GM21737 (cell line): ENCODE results near the gene OR2T35.
"Not testable (repeated sequence)": the region's sequence is repeated elsewhere in the genome, so short reads cannot be mapped to it uniquely, and the experiment has no call there.

Experiments used
- ATAC-seq: cut with Tn5 transposase; IDR thresholded peaks from one replicate; pipeline ENCODE4 v1.9.1; 2021; ENCODE audit warnings: mild to moderate bottlenecking, moderate library complexity; ENCODE audit not compliant: unreplicated experiment

The OR2T35 gene, protein sequence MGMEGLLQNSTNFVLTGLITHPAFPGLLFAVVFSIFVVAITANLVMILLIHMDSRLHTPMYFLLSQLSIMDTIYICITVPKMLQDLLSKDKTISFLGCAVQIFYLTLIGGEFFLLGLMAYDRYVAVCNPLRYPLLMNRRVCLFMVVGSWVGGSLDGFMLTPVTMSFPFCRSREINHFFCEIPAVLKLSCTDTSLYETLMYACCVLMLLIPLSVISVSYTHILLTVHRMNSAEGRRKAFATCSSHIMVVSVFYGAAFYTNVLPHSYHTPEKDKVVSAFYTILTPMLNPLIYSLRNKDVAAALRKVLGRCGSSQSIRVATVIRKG

DNA sequence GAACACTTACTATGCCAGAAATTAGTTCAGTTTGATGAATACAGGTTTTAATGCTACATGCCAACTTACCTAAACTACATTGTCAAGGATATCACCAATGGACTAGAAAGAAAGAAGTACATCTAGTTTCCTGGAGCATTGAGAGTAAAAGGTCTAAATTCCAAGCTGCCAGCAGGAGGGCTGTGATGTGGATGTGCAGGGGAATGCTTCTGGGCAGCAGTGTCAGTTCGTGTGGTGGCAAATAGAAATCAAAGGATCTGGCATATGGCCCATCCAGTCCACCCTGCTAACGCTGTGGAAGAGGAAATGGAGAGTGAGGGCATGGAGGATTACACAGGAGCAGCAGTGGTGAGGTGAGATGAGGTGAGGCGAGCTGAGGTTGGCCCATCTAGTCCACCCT is at the start of gene OR2T35:
Gene OR2T35, minus strand, starts transcription at position 101 of the 400 bp plus-strand sequence. CDS start 6,020 bp downstream, outside the sequence.
- not testable (repeated sequence) for ATAC-seq

- no peak for ATAC-seq
Observed at GRCh38 chr1:248691567-248692155, 46.6 kb upstream of the OR2T35 start.

GRCh38 chr1:248688527-248689298 is 43.6 kb upstream of the OR2T35 start:
- ATAC-seq: peak; percentile 75

GRCh38 chr1:248686815-248687214 is 41.7 kb upstream of the OR2T35 start:
- peak; percentile 71 for ATAC-seq

- no peak for ATAC-seq
Observed at GRCh38 chr1:248681651-248682050, 36.6 kb upstream of the OR2T35 start.

DNA sequence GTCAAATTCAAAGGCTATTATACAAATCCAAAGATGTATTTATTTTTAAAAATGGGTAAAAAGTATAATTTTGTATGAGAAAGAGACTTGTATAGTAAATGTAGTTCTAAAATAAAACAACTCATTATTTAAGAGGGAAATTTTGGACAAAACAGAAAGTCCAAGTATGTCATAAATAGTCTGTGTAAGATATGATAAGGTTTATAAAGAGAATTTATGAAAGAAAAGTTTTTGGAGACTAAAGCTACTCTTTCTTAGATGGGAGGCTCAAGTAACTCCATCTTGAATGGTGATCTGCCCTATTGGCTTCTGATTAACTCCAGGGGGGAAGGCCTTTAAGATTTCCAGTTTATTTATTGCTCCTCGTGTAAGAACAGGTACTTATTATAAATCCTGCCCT is 24.9 kb upstream of the OR2T35 start:
- ATAC-seq: no peak

GRCh38 chr1:248663453-248664328 is 18.6 kb upstream of the OR2T35 start:
- peak; percentile 94 for ATAC-seq

DNA sequence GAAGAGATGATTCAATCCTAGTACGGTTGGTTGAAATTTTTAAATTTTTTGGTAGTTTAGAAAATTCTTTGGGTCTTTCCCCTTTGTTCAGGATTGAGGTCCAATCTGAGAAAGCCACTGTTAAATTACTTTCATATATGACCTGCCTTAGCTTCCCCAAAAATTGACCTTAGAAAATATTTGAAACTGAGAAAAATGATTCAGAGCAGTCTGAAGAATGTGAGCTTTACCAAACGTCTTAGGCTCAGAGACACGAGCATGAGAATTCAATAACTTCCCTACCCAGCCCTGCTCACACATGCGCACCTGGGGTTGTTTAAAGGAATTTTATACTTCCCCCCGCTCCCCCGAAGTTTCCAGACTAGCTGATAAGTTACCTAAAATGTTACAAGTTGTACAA is 11.7 kb upstream of the OR2T35 start:
- ATAC-seq: not testable (repeated sequence)

- ATAC-seq: not testable (repeated sequence)
Observed at GRCh38 chr1:248655354-248655753, 10.3 kb upstream of the OR2T35 start, which contains the start of gene OR2T27. OR2T27 (minus strand) TSS chr1:248655528; CDS start chr1:248650884, 4,644 bp downstream.

GRCh38 chr1:248648770-248649536 is 3.9 kb upstream of the OR2T35 start:
- ATAC-seq: not testable (repeated sequence)

DNA sequence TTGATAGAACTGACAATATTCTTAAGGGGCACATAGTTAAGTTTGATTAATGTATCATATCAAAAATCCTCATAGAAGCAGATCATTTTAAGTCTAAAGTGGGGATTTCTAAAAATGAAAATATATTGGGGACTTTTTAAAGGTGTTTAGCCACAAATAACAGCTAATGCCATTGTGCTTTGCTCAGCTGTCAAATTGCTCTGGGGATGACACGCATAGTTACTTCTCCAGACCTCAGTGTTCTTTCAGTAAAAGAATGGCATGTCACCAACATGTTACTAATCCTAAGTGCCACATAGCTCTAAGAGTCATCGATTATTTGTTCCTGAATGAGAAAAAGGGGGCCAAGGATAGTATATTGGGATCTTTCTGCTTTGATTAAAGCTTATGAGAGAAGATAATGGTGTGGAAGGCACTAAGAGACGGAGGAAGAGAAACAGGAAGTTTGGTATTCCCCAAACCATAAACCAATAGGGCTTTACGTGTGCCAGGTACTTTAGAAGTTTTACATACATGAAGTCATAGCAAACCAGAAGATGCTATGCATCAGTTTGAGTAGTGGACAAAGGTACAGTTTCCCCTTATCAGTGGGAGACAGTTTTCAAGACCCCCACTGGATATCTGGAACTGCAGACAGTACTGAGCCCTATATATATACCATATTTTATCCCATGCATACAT is 2.0 kb downstream of the OR2T35 start:
- ATAC-seq: peak; percentile 64

DNA sequence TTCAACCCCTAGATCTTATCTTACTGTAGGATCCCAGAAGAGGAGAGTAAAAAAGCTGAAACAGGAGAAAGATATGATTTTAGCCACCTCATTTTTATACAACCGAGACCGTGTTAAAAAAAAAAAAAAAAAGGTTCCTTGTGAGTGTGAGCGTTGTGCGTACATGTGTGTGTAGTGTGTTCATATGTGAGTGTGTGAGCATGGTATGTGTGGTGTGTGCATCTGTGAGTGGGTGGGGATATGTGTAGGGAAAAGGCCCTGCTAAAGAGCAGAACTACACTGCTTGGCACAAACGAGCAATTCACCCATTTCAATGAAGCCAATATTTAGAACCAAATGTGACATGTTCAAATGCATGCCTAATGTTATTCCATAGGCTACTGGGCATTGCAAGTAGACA is 3.5 kb downstream of the OR2T35 start:
- not testable (repeated sequence) for ATAC-seq

GRCh38 chr1:248640906-248641305 is 4.2 kb downstream of the OR2T35 start:
- peak; percentile 41 for ATAC-seq

- not testable (repeated sequence) for ATAC-seq
Observed at GRCh38 chr1:248639652-248640051, 5.4 kb downstream of the OR2T35 start.

DNA sequence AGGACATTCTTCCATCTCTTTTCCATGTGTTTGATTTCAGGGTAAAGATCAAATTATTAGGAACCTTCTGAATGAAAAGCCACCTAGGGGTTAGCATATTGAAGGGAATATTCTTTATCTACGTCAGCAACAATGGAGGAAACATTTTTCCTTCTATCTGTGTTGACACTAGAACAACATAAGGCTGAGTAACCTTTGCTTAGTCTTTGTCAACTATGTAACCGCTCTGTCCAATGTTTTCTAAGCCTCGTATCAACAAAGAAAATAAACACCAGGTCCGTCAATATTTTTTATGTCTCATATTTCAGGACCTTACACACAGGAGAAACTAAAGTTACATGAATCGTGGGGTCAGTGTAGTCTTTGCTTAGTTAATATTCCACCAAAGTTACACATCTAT is 8.5 kb downstream of the OR2T35 start:
- not testable (repeated sequence) for ATAC-seq

- ATAC-seq: not testable (repeated sequence)
Observed at GRCh38 chr1:248634991-248635390, 10.1 kb downstream of the OR2T35 start, which contains the start of gene OR2T11. OR2T11 (minus strand) TSS chr1:248635091; CDS start chr1:248627128, 7,963 bp downstream.

- no peak for ATAC-seq
Observed at GRCh38 chr1:248631354-248632008, 13.6 kb downstream of the OR2T35 start.

GRCh38 chr1:248630551-248630950 is 14.5 kb downstream of the OR2T35 start:
- ATAC-seq: no peak
